Measurements from ENCODE around the gene NDUFS7. TPM values are rescaled to one million over a fixed set of nuclear protein-coding genes. Genes with fewer than 3 reads are reported as not detected.

NDUFS7 gene
- total RNA-seq: 100 to 1,000 TPM in 1 of 2 experiments, 10 to 100 TPM in 1; 99.4 to 104 TPM

DNA sequence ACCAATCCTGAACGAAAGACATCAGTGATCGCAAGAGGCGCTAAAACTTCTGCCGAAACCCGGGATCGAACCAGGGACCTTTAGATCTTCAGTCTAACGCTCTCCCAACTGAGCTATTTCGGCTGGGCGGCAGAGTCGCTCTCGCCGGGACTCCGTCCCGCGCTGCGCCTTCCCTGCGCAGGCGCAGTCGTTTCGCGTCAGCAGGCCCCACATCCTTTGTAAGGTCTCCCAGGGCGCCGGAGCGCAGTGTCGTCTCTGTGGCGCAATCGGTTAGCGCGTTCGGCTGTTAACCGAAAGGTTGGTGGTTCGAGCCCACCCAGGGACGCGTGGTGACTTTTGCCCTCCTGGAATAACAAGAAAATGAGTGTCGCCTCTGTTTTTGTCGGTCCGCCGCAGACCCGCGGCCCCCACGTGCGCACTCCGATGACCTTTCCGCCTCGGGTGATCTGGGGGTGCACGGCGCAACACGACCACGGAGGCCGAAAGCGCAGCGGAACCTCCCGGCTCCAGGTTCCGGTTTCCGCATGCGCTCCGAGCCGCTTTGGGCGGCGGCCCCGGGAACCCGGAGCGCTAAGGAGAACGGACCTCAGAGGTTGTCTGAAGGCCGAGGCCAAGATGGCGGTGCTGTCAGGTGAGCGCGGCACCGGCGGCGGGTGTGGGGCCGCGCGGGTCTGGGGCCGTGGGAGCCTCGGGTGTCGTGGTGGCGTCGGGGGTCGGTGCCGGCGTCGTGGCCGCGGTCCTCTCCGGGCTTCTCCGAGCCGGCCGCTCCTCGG lies at the start of gene NDUFS7:
Gene NDUFS7, plus strand, starts transcription at position 596 of the 773 bp plus-strand sequence. Its CDS starts 20 bp downstream, at position 616.
- CTCF ChIA-PET: interaction anchor here (0.7 to 1.7 kb wide), 10 partner anchors 19 to 310 kb away, joined by 3 to 6 read pairs (median 3); partner anchors contain the start of gene ATP5F1D
- POLR2A ChIA-PET: interaction anchor here (0.7 to 1.1 kb wide), 2 partner anchors 19 to 301 kb away, joined by 3 to 4 read pairs; no protein-coding TSS in a partner anchor

DNA sequence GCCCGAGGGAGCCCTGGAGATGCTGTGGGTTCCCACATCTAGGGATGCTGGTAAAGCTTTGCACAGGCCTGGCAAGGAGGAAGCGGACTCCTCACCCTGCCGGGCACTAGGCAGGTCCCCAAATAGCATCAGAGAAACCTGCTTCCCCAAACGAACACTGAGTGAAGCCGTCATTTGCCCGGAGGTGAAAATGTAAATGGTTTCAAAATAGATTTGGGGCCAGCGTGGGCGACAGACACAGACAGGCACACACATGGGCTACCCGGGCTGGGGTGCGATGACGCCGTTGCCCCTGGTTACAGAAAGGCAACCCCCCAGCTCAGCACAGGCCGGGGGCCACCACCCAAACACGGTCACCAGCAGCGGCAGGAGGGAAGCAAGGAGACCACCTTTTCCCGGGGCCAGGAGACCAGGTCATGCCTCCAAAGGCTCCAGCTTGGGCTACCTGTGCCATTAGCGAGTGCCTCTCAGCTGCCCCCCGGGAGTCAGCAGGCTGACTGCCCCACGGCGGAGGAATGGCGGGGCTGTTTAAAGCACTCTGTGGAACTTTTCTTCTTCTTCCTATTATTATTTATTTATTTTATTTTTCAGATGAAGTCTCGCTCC lies 47.5 kb upstream of the NDUFS7 start:
- ChIA-PET POLR2A (no interaction called here), CTCF (no interaction called here)

DNA sequence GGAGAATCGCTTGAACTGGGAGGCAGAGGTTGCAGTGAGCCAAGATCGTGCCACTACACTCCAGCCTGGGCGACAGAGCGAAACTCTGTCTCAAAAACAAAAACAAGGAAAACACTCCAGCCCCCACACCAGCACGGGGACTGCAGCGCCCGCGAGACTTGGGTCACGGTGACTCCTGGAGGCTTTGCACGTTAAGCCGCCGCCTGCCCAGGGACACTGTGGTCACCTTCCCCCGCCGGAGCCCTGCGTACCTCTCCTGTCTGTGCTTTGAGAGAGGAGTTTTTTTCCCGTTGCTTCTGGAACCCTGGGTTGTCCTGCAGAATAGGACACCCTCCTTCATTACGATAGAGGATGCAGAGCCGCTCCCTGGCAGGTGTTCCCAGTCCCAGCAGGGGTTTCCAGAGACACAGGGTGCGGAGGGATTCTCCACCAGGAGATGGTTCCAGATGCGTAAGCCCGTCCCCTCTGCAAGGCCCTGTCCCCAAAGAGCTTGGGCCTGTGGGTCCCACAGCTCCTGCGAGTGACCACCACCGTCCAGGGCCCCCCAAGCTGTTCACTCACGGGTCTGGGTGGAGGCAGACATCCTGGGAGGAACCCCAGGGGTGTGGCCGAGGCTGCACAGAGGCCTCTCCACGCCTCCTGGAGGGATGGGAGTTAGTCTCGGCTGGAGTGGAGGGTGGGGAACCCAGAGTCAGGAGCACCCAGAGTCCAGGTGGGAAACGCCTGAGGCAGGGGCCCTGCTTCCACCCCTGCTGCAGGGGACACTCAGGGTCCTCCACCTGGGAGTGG lies 42.8 kb upstream of the NDUFS7 start:
- POLR2A ChIA-PET: interaction anchor here (0.7 kb wide), 1 partner anchor 24 kb away, joined by 7 read pairs; no protein-coding TSS in a partner anchor
- CTCF ChIA-PET: no interaction called here

DNA sequence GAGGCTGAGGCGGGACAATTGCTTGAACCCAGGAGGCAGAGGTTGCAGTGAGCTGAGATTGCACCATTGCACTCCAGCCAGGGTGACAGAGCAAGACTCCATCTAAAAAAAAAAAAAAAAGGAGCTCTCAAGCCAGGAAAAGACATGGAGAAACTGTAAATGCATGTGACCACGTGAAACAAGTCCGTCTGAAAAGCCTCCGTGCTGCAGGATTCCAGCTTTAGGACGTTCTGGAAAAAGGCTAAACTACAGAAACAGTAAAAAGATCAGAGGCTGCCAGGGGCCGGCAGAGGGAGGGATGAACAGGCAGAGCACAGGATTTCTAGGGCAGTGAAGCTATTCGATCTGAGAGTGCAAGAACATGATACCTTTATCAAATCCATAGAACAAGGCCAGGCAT lies 40.7 kb upstream of the NDUFS7 start:
- POLR2A ChIA-PET: no interaction called here
- CTCF ChIA-PET: interaction anchor here (0.7 kb wide), 1 partner anchor 401 kb away, joined by 3 read pairs; no protein-coding TSS in a partner anchor

GRCh38 chr19:1349211-1349610 lies 34.5 kb upstream of the NDUFS7 start:
- ChIA-PET POLR2A (no interaction called here), CTCF (no interaction called here)

DNA sequence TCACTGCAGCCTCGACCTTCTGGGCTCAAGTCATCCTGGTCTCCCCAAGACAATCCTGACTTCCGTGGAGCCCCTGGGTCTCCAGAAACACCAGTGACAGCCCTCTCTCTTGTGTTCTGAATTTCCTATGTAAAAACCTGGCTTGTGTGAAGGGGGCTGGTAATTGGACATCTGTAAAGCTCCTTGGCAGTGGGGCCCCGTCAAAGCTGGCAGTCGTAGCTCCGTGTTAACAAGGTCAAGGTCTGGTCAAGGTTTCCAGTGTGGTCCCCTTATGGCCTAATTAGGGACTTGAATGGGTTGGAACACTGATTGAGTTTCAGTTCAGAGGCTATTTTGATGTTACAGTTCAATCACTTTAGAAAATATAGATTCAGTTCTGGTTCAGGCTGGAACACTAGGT lies 32.8 kb upstream of the NDUFS7 start:
- POLR2A ChIA-PET: no interaction called here

GRCh38 chr19:1351381-1351851 lies 32.3 kb upstream of the NDUFS7 start:
- ChIA-PET POLR2A (no interaction called here), CTCF (no interaction called here)

More for the DNA sequence above, 32.8 kb upstream of the NDUFS7 start:
- CTCF ChIA-PET: no interaction called here

- ChIA-PET POLR2A (no interaction called here), CTCF (no interaction called here)
Observed at GRCh38 chr19:1353144-1353543, 30.6 kb upstream of the NDUFS7 start.

GRCh38 chr19:1354970-1355567 lies 28.6 kb upstream of the NDUFS7 start:
- CTCF ChIA-PET: interaction anchor here (1.0 to 1.7 kb wide), 3 partner anchors 9 to 111 kb away, joined by 4 to 6 read pairs (median 4); no protein-coding TSS in a partner anchor
- POLR2A ChIA-PET: interaction anchor here (0.6 to 1.3 kb wide), 3 partner anchors 10 to 86 kb away, joined by 3 to 12 read pairs (median 3); partner anchors contain the start of gene CIRBP

DNA sequence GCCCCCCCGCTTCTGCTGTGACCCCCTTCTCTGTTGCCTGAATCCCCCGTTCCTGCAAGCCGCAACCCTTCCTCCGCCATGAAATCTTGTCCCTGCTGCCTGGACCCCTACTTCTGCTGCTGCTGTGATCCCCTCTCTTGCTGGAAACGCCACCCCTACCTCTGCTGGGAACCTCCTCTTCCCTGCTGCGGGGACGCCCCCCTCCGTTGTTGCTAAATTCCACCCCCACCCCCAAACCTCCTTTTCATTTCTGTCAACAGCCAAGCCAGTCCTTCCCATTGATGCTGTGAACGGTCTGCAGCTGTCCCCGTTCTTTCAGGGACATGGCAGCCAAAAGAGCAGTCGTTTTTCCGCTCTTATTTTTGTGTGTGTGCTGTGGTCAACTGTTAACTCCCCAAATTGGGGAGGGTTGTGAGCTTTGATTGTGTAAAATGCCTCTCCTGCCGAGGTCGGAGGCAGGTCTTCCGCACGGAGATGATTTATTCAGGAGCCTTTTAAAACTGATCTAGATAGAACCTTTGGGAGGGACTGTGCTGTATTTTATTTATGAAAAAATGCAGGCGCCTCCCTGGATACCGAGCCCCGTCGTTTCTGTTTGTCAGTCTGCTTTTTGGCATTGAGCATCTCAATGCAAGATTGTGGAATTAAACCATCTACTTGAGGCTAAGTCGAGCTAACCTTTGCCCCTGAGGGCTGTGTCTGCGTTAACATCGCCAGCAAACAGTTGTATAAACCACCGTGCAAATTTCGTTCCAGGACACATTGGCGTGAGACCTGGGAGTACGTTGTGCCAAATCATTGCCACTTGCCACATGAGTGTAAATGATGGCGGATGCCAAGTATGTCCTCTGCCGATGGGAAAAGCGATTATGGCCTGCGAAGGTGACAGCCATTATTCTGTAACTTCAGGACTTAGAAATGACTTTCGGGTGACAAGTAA lies 27.9 kb upstream of the NDUFS7 start:
- ChIA-PET POLR2A (interaction anchor here (0.6 kb wide), 1 partner anchor 65 kb away, joined by 12 read pairs; no protein-coding TSS in a partner anchor), CTCF (interaction anchor here (0.6 kb wide), 1 partner anchor 17 kb away, joined by 3 read pairs; no protein-coding TSS in a partner anchor)

GRCh38 chr19:1356508-1356865 lies 27.2 kb upstream of the NDUFS7 start:
- ChIA-PET POLR2A (no interaction called here), CTCF (interaction anchor here (0.7 to 0.9 kb wide), 2 partner anchors 90 to 340 kb away, joined by 3 read pairs; no protein-coding TSS in a partner anchor)

GRCh38 chr19:1357531-1358109 lies 26.1 kb upstream of the NDUFS7 start:
- ChIA-PET POLR2A (interaction anchor here (0.7 kb wide), 1 partner anchor 95 kb away, joined by 5 read pairs; no protein-coding TSS in a partner anchor), CTCF (interaction anchor here (1.1 kb wide), 1 partner anchor 113 kb away, joined by 3 read pairs; no protein-coding TSS in a partner anchor)

- CTCF ChIA-PET: interaction anchor here (1.4 kb wide), 1 partner anchor 23 kb away, joined by 3 read pairs; the partner anchor contains the start of gene NDUFS7
Observed at GRCh38 chr19:1360126-1360817, 23.4 kb upstream of the NDUFS7 start.

GRCh38 chr19:1360818-1361461 lies 22.8 kb upstream of the NDUFS7 start:
- ChIA-PET POLR2A (no interaction called here), CTCF (interaction anchor here (1.4 kb wide), 1 partner anchor 22 kb away, joined by 3 read pairs; the partner anchor contains the start of gene NDUFS7)

More at GRCh38 chr19:1360126-1360817, 23.4 kb upstream of the NDUFS7 start:
- POLR2A ChIA-PET: no interaction called here

- CTCF ChIA-PET: interaction anchor here (1.4 kb wide), 1 partner anchor 21 kb away, joined by 3 read pairs; the partner anchor contains the start of gene NDUFS7
- POLR2A ChIA-PET: no interaction called here
Observed at GRCh38 chr19:1361601-1362386, 21.9 kb upstream of the NDUFS7 start.
